Measurements from ENCODE around the gene ALDH1L1. TPM values are rescaled to one million over a fixed set of nuclear protein-coding genes. Genes with fewer than 3 reads are reported as not detected.

The ALDH1L1 gene
- total RNA-seq, 1 donor from 2014 or later, result not detected

DNA sequence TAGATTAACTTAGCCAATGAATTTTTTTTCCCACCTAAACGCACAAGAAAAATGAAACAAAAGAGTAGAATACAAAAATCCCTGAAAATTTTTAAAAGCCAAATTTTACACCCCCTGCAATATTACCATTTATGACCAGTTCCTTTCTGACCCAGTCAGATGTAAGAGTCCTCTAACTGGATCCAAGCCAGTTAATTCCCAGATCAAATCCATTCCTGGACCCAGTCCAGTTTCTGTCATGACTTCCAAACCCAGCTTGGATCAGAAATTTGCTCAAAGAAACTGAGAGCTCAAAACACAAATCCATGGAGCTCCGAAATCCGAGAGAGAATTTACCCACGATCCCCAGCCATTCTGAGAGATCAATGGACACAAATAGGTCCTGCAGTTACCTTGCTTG, 17.0 kb upstream of the ALDH1L1 start:
- peaks cover 22% of the 10 kb centered on the region for H3K36me3 Mint-ChIP-seq (ENCODE audit: unreplicated experiment)
- H3K4me1 Mint-ChIP-seq (ENCODE audit: low read depth, unreplicated experiment), result no peaks in the 10 kb centered on the region
- H3K27ac Mint-ChIP-seq (ENCODE audit: unreplicated experiment), result no peak overlapping the region
- no peak for DNase-seq
- no peak overlapping the region for H3K4me3 Mint-ChIP-seq (ENCODE audit: unreplicated experiment)
- no peaks in the 10 kb centered on the region for H3K27me3 Mint-ChIP-seq (ENCODE audit: unreplicated experiment)
- TF ChIP-seq CTCF (IDR thresholded peaks at IDR 0.05; ENCODE audit: partially characterized antibody, unreplicated experiment), result no peak
- H3K9me3 Mint-ChIP-seq (ENCODE audit: unreplicated experiment), result peaks cover 4% of the 10 kb centered on the region

DNA sequence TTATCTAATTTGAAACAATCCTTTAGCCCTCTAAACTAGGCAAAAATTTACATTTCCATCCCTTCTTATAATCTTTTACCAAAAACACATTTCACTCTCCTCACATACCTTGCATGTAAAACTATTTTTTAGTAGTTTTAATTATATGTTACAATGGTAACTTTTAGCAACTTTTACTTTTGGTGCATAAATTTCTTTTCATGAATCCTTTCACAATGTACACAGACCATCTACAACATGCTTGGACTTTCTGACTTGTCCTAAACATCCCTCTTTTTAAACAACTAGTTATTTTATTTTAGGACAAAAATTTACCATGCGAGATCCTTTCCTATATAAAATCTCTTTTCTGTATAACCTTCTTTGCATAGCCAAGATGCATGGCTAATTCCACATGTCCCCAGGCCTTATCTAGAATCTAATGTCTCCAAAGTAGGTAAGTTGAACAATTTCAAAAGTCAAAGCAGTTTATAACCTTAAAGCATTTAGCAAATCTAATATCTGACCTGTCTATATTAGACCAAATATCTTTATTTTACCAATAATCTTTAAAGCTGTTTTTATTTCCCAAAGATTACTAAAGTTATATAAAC, 14.4 kb upstream of the ALDH1L1 start:
- H3K27me3 Mint-ChIP-seq (ENCODE audit: unreplicated experiment), result no peaks in the 10 kb centered on the region
- no peak for TF ChIP-seq CTCF (IDR thresholded peaks at IDR 0.05; ENCODE audit: partially characterized antibody, unreplicated experiment)
- H3K9me3 Mint-ChIP-seq (ENCODE audit: unreplicated experiment), result peaks cover 6% of the 10 kb centered on the region

DNA sequence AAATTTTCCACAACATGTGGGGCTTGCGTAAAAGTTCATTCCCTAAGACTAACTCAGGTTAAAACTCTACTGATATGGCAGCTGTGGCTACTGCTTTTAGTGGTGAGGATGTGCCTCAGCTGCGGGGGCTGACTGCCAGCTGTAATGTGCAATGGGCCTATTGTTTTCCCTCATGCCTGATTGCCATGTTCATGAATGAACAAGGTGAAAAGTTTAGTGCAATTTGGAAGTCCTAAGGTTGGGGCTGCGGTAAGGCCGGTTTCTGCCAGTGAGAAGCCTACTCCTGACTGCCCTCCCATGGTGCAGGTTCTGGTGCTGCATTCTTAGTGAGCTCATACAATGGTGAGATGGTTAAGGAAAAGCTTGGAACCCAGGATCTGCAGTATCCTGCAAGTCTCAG, 10.9 kb upstream of the ALDH1L1 start:
- Mint-ChIP-seq H3K4me3 (ENCODE audit: unreplicated experiment) (no peak overlapping the region), H3K27ac (ENCODE audit: unreplicated experiment) (no peak overlapping the region), H3K9me3 (ENCODE audit: unreplicated experiment) (peaks cover 10% of the 10 kb centered on the region), H3K4me1 (ENCODE audit: low read depth, unreplicated experiment) (no peaks in the 10 kb centered on the region), H3K27me3 (ENCODE audit: unreplicated experiment) (peaks cover 3% of the 10 kb centered on the region), H3K36me3 (ENCODE audit: unreplicated experiment) (peaks cover 20% of the 10 kb centered on the region)
- no peak for DNase-seq
- no peak for TF ChIP-seq CTCF (IDR thresholded peaks at IDR 0.05; ENCODE audit: partially characterized antibody, unreplicated experiment)

More for the DNA sequence above, 14.4 kb upstream of the ALDH1L1 start:
- Mint-ChIP-seq H3K27ac (ENCODE audit: unreplicated experiment) (no peak overlapping the region), H3K36me3 (ENCODE audit: unreplicated experiment) (peaks cover 24% of the 10 kb centered on the region), H3K4me1 (ENCODE audit: low read depth, unreplicated experiment) (no peaks in the 10 kb centered on the region), H3K4me3 (ENCODE audit: unreplicated experiment) (no peak overlapping the region)
- no peak for DNase-seq

- H3K9me3 Mint-ChIP-seq (ENCODE audit: unreplicated experiment), result peaks cover 6% of the 10 kb centered on the region
- DNase-seq, result no peak
- H3K4me1 Mint-ChIP-seq (ENCODE audit: low read depth, unreplicated experiment), result no peaks in the 10 kb centered on the region
- H3K4me3 Mint-ChIP-seq (ENCODE audit: unreplicated experiment), result no peak overlapping the region
- H3K27ac Mint-ChIP-seq (ENCODE audit: unreplicated experiment), result no peak overlapping the region
- H3K36me3 Mint-ChIP-seq (ENCODE audit: unreplicated experiment), result peaks cover 12% of the 10 kb centered on the region
- TF ChIP-seq CTCF (IDR thresholded peaks at IDR 0.05; ENCODE audit: partially characterized antibody, unreplicated experiment), result no peak
- peaks cover 3% of the 10 kb centered on the region for H3K27me3 Mint-ChIP-seq (ENCODE audit: unreplicated experiment)
These were observed 7.5 kb upstream of the ALDH1L1 start for GRCh38 chr3:126187920-126188319.

- Mint-ChIP-seq H3K9me3 (ENCODE audit: unreplicated experiment) (peaks cover 6% of the 10 kb centered on the region), H3K36me3 (ENCODE audit: unreplicated experiment) (peaks cover 5% of the 10 kb centered on the region), H3K4me1 (ENCODE audit: low read depth, unreplicated experiment) (no peaks in the 10 kb centered on the region), H3K27me3 (ENCODE audit: unreplicated experiment) (peaks cover 6% of the 10 kb centered on the region), H3K4me3 (ENCODE audit: unreplicated experiment) (no peak overlapping the region), H3K27ac (ENCODE audit: unreplicated experiment) (no peak overlapping the region)
- TF ChIP-seq CTCF (IDR thresholded peaks at IDR 0.05; ENCODE audit: partially characterized antibody, unreplicated experiment), result no peak
- DNase-seq, result no peak
These were observed 6.4 kb upstream of the ALDH1L1 start for GRCh38 chr3:126186749-126187148.
